Peyer's patch (tissue), 4 donors: ENCODE data around the gene FBLN5. TPM values are rescaled to one million over a fixed set of nuclear protein-coding genes. Genes with fewer than 3 reads are reported as not detected.

Experiments used
- DNase-seq, 3 donors: peaks; one replicate each; pipeline ENCODE4 v3.0.0-alpha.2; 2017 to 2019
- H3K27ac ChIP-seq, 4 donors: fragments of 200-600 bp; sonication (generic); one replicate each; pipeline ENCODE4 v1.5.1; 2016 to 2019
- H3K27me3 ChIP-seq, 2 donors: fragments of 200-600 bp; sonication (generic); one replicate each; pipeline ENCODE4 v1.5.1; 2019
- H3K36me3 ChIP-seq, 3 donors: fragments of 200-600 bp; sonication (generic); one replicate each; pipeline ENCODE4 v1.5.1; 2016 to 2019
- H3K4me1 ChIP-seq, 4 donors: fragments of 200-600 bp; sonication (generic); one replicate each; pipeline ENCODE4 v1.5.1; 2016 to 2019
- H3K4me3 ChIP-seq, 4 donors: fragments of 200-600 bp; sonication (generic); 1 replicate in 3 of 4; 2 replicates in 1 of 4; pipeline ENCODE4 v1.5.1; 2016 to 2019; ENCODE audit warnings: mild to moderate bottlenecking in 1 of 4
- H3K9me3 ChIP-seq, 4 donors: fragments of 200-600 bp; sonication (generic); one replicate each; pipeline ENCODE4 v1.5.1; 2016 to 2019; ENCODE audit warnings: mild to moderate bottlenecking in 1 of 4
- POLR2A ChIP-seq, 2 donors: fragments of 450-650 bp; IDR thresholded peaks; one replicate each; pipeline ENCODE4 v1.5.1; 2017; ENCODE audit warnings: antibody characterized with exemption in 2 of 2, mild to moderate bottlenecking in 2 of 2, moderate library complexity in 2 of 2
- total RNA-seq, 4 donors: library from RNA; depleted of rRNA; stranded (reverse); fragments of >200 nt; gene quantifications; one replicate each; pipeline ENCODE4 v1.1.0, GENCODE V29; 2016
- TF ChIP-seq, protein P1 (sequence below), 6 experiments: fragments of 450-650 bp in 4 of 6; fragments of 200-600 bp in 2 of 6; sonication (generic) in 1 of 6; IDR thresholded peaks; one replicate each; pipeline ENCODE4 v1.5.1; 2017 to 2019; ENCODE audit warnings: antibody characterized with exemption in 6 of 6, mild to moderate bottlenecking in 3 of 6, moderate library complexity in 1 of 6

FBLN5 gene, protein sequence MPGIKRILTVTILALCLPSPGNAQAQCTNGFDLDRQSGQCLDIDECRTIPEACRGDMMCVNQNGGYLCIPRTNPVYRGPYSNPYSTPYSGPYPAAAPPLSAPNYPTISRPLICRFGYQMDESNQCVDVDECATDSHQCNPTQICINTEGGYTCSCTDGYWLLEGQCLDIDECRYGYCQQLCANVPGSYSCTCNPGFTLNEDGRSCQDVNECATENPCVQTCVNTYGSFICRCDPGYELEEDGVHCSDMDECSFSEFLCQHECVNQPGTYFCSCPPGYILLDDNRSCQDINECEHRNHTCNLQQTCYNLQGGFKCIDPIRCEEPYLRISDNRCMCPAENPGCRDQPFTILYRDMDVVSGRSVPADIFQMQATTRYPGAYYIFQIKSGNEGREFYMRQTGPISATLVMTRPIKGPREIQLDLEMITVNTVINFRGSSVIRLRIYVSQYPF
- 10 to 100 TPM; 30.5 to 61.1 (median 51.2) TPM for total RNA-seq

DNA sequence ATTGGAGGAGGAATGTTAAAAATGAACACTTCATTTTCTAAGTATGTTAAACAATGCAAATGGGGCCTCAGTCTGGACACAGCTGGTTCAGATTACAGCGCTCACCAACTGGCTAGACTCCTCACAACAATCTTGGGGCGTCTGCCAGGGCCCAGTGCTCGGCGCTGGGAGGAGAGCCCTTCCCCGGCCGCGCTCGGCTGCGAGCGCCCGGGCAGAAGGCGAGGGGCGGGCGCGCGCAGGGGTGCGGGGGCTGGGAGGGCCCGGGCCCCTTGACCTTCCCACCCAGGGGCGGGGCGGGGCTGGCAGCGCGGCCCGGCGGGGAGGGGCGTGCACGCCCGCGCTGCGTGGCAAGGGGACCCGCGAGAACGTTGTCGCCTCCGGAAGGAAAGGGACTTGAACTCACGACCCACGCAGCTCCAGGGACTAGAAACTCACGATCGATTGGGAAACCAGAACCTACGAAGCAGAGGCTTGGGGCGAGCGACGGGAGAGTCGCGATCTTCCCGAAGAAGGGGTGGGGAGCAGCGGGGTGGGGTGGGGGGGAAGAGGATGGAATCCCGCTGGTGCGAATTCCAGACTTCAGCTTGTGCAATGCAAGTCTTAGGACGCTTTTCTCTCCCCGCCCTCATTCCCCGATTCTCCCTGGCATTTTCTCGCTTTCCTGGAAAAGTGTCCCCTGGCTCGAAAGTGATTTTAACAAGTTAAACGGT, at the start of gene FBLN5:
Gene FBLN5, minus strand, starts transcription at position 220 of the 710 bp plus-strand sequence. CDS start 465 bp downstream, outside the sequence.
- H3K4me3 ChIP-seq = peak within 1 kb of the TSS; percentile 22 to 58 (median 45)
- no peaks in the 10 kb centered on the region for H3K9me3 ChIP-seq
- peak within 1 kb of the TSS; percentile 5 to 72 (median 46) for H3K27ac ChIP-seq
- H3K27me3 ChIP-seq = no peaks in the 10 kb centered on the region
- TF ChIP-seq POLR2A (IDR thresholded peaks at IDR 0.05) = no peak
- TF ChIP-seq, protein P1, sequence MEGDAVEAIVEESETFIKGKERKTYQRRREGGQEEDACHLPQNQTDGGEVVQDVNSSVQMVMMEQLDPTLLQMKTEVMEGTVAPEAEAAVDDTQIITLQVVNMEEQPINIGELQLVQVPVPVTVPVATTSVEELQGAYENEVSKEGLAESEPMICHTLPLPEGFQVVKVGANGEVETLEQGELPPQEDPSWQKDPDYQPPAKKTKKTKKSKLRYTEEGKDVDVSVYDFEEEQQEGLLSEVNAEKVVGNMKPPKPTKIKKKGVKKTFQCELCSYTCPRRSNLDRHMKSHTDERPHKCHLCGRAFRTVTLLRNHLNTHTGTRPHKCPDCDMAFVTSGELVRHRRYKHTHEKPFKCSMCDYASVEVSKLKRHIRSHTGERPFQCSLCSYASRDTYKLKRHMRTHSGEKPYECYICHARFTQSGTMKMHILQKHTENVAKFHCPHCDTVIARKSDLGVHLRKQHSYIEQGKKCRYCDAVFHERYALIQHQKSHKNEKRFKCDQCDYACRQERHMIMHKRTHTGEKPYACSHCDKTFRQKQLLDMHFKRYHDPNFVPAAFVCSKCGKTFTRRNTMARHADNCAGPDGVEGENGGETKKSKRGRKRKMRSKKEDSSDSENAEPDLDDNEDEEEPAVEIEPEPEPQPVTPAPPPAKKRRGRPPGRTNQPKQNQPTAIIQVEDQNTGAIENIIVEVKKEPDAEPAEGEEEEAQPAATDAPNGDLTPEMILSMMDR (IDR thresholded peaks at IDR 0.05) = no peak
- no peaks in the 10 kb centered on the region for H3K36me3 ChIP-seq
- peaks cover 0 to 14% (median 0%) of the 10 kb centered on the region in 4 donors for H3K4me1 ChIP-seq
- DNase-seq = peak in 2 of 3 donors; percentile 61 to 66

DNA sequence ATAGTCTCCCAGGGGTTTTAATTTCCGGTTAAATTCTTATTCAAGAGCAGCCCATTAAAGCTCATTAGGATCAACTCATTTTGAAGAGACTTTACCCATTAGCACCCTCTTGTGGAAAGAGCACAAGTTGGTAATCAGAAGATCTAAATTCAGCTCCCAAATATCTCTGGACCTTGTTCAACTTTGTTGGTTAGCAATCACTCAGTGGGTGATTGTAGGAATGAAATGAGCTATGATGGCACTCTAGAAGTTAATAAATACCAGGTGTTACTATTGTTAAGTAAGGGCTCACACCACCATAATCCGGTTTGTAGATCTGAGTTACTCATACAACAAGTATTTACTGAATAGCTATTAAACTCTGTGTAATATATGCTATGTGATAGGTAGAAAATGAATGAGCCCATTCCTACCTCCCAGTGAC, 49.5 kb upstream of the FBLN5 start:
- no peak overlapping the region for H3K4me3 ChIP-seq
- H3K9me3 ChIP-seq = no peaks in the 10 kb centered on the region
- TF ChIP-seq POLR2A (IDR thresholded peaks at IDR 0.05) = no peak
- TF ChIP-seq, protein P1 (IDR thresholded peaks at IDR 0.05) = peak in 5 of 6 experiments; percentile 44 to 75 (median 64)
- H3K36me3 ChIP-seq = peaks cover 0 to 35% (median 0%) of the 10 kb centered on the region in 3 donors
- no peak for DNase-seq
- H3K27ac ChIP-seq = peak overlapping the region in 3 of 4 donors; percentile 8 to 61 (median 18)
- H3K4me1 ChIP-seq = peaks cover 0 to 19% (median 0%) of the 10 kb centered on the region in 4 donors
- H3K27me3 ChIP-seq = no peaks in the 10 kb centered on the region

DNA sequence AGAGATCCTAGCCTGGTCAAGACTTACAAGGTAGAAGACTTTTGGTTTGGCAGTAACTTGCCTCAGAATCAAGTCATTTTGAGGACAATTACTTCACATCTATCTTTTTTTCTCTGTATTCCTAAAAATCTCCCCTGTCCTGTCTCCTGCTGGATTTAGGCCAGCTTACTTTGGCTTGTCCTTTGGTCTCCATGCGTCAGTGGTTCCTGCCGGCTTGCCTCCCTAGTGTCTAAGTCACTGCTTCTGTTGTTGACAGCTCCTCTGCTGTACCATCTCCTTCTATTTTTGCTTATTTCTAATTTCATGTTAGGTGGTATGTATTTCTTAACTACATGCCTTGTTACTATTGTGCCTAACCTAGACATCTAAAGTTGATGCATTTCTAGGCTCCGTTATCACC, 39.7 kb upstream of the FBLN5 start:
- no peaks in the 10 kb centered on the region for H3K4me1 ChIP-seq
- no peak for TF ChIP-seq POLR2A (IDR thresholded peaks at IDR 0.05)
- TF ChIP-seq, protein P1 (IDR thresholded peaks at IDR 0.05) = no peak
- H3K27ac ChIP-seq = no peak overlapping the region
- H3K4me3 ChIP-seq = no peak overlapping the region
- no peaks in the 10 kb centered on the region for H3K9me3 ChIP-seq
- peaks cover 0 to 49% (median 0%) of the 10 kb centered on the region in 3 donors for H3K36me3 ChIP-seq
- no peaks in the 10 kb centered on the region for H3K27me3 ChIP-seq
- DNase-seq = no peak

DNA sequence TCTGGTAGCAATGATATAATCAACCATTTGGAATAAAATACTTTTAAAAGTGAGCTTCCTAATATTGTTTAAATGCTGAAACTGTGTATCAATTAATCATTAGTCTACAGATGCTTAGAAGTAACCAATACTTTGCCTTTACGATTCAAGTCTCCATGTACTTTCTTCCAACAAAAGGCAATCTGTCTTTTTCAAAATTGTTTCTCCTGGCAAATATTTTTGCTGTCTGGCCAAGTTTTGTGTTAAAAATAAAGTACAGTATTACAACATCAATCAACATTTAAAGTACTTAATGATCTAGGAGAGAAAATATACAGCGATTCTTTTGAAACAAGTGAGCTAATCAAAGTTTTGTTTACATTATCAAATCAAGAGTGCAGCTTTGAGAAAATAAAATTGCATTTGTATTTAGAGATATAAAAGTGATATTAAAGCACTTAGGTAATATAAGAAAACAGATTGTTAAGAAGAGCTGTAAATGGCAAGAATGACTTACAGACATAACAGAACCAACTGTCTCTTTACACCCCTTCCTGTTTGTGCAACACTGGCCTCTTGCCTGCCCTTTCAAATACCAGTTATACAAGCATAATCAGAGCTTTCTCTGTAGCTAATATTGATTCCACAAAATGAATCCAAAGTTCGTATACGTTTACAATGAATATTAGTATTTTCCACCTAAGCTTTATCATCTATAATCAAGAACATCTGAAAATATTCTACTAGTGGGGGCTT, 38.2 kb upstream of the FBLN5 start:
- no peaks in the 10 kb centered on the region for H3K4me1 ChIP-seq
- H3K27me3 ChIP-seq = no peaks in the 10 kb centered on the region
- no peak overlapping the region for H3K4me3 ChIP-seq
- no peak for DNase-seq
- peaks cover 0 to 39% (median 0%) of the 10 kb centered on the region in 3 donors for H3K36me3 ChIP-seq
- H3K9me3 ChIP-seq = no peaks in the 10 kb centered on the region
- no peak overlapping the region for H3K27ac ChIP-seq
- TF ChIP-seq, protein P1 (IDR thresholded peaks at IDR 0.05) = no peak
- no peak for TF ChIP-seq POLR2A (IDR thresholded peaks at IDR 0.05)

DNA sequence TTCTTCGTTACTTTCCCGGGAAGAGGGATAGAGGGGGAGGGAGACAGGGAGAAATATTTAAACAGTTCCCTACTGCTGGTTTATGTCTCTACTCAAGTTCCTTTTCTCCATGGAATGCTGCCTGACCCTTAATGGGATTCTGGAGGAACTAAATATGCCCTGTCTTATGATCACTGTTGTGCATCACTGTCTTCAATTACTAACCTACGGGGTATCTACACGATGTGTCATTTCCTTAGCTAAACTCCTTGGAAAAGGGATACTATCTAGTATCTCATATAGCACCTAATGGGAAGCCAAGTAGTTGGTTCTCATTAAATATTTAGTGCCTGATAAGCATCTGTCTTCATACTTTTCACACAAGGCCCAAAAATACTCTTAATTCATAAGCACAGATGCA, 37.5 kb upstream of the FBLN5 start:
- Histone ChIP-seq H3K27ac (no peak overlapping the region), H3K36me3 (peaks cover 0 to 34% (median 0%) of the 10 kb centered on the region in 3 donors), H3K27me3 (no peaks in the 10 kb centered on the region), H3K4me1 (no peaks in the 10 kb centered on the region), H3K4me3 (no peak overlapping the region), H3K9me3 (no peaks in the 10 kb centered on the region)
- no peak for DNase-seq
- TF ChIP-seq, protein P1 (IDR thresholded peaks at IDR 0.05) = no peak
- TF ChIP-seq POLR2A (IDR thresholded peaks at IDR 0.05) = no peak
